Gastrocnemius medialis (tissue), 4 donors: ENCODE data around the gene ETV7.

Experiments used
- CTCF ChIP-seq, 5 experiments: fragments of 450-650 bp in 3 of 5; fragments of 200-600 bp in 2 of 5; sonication (generic) in 2 of 5; IDR thresholded peaks in 4 of 5; conservative IDR thresholded peaks in 1 of 5; 1 replicate in 4 of 5; 2 replicates in 1 of 5; pipeline ENCODE4 v1.5.1; 2016 to 2019; ENCODE audit warnings: antibody characterized with exemption in 5 of 5, mild to moderate bottlenecking in 3 of 5, moderate library complexity in 3 of 5
- POLR2A ChIP-seq, 2 donors: fragments of 450-650 bp; IDR thresholded peaks; one replicate each; pipeline ENCODE4 v1.6.1; 2017; ENCODE audit warnings: antibody characterized with exemption in 2 of 2, mild to moderate bottlenecking in 2 of 2, moderate library complexity in 2 of 2

- TF ChIP-seq CTCF (IDR thresholded peaks at IDR 0.05 in 4 of 5, conservative IDR thresholded peaks at IDR 0.05 in 1 of 5) (no peak), POLR2A (IDR thresholded peaks at IDR 0.05) (no peak)
Measured at GRCh38 chr6:36373368-36374019, 14.0 kb downstream of the ETV7 start.
